Measurements from ENCODE around the gene PALLD.

PALLD gene

GRCh38 chr4:168637872-168638756, 141.3 kb downstream of the PALLD start:
- in situ Hi-C loops (cut with MboI; ENCODE audit: low sequenced_read_pairs), result no loop called here

DNA sequence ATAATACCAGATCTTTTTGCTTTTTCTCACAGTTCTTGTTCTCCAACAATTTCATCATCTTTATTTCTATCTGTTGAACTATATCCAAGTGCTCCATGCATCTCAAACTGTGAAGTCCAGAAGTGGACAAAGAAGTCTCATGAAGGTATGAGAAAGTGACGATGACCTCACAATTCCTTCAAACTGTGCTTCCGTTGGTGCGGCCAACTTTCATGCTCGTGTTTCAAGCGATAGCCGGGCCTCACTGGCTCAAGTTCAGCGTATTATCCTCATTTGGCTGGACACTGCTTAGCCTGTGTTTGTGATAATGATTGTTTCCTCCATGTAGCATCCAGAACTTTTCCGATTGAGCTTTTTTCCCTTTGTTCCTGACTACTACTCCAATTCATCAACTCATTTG, 143.1 kb downstream of the PALLD start:
- in situ Hi-C loops (cut with MboI; ENCODE audit: low sequenced_read_pairs), result no loop called here

GRCh38 chr4:168641811-168642140, 144.9 kb downstream of the PALLD start:
- in situ Hi-C loops (cut with MboI; ENCODE audit: low sequenced_read_pairs), result no loop called here

DNA sequence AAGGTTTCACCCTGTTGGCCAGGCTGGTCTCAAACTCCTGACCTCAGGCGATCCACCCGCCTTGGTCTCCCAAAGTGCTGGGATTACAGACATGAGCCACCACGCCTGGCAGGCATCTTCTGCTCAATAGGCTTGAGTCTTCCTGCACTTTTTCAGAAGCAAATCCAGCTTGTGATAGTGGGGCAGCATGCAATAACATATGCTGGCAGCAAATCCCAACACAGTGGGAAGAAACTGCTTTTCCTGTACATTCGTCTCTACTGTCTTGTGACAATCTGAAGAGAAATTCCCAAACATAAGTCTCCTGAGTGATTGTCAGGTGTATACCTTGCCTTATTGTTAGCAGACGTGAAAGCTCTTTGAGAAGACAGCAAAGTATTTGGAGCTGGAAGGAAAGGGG, 145.7 kb downstream of the PALLD start:
- in situ Hi-C loops (cut with MboI; ENCODE audit: low sequenced_read_pairs), result no loop called here

DNA sequence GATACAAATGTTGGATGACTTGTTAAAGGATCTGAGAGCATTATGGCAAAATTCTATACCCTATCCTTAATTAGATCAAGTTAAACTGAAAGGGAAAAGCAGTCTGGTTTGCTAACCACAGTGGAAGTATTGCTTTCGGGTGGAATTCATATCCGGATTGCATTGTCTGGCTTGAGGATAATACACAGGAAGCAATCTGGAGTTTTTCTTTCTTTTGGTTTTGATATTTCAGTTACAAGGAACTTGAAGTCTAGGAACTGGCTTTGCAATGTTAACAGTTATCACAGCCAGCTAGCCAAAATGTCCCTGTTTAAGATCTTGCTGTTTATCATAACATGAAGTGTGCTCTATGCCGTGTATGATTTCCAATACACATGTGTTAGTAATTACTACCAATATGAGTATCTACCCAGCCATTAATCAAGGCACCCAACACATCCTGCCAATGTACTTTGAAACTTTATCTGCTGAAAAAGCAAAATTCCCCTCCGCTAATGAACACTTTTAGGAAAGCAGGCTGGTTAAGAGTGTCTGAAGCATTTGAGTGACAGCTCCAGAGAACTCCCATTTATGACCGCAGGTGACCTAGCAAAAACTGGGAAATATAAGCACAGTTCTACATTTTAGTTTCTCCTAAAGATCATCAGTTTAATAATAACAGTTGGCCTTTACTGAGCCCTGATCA, 146.4 kb downstream of the PALLD start:
- in situ Hi-C loops (cut with MboI; ENCODE audit: low sequenced_read_pairs), result no loop called here

- in situ Hi-C loops (cut with MboI; ENCODE audit: low sequenced_read_pairs), result no loop called here
These were observed 146.9 kb downstream of the PALLD start for GRCh38 chr4:168643796-168644159.

GRCh38 chr4:168646001-168646768, 149.3 kb downstream of the PALLD start:
- in situ Hi-C loops (cut with MboI; ENCODE audit: low sequenced_read_pairs), result no loop called here

- in situ Hi-C loops (cut with MboI; ENCODE audit: low sequenced_read_pairs), result no loop called here
These were observed 151.0 kb downstream of the PALLD start for GRCh38 chr4:168647646-168648375.

GRCh38 chr4:168648494-168648893, 151.6 kb downstream of the PALLD start:
- in situ Hi-C loops (cut with MboI; ENCODE audit: low sequenced_read_pairs), result no loop called here

- in situ Hi-C loops (cut with MboI; ENCODE audit: low sequenced_read_pairs), result no loop called here
These were observed 152.1 kb downstream of the PALLD start for GRCh38 chr4:168648929-168649328.

GRCh38 chr4:168651374-168651773, 154.5 kb downstream of the PALLD start:
- in situ Hi-C loops (cut with MboI; ENCODE audit: low sequenced_read_pairs), result no loop called here

- in situ Hi-C loops (cut with MboI; ENCODE audit: low sequenced_read_pairs), result no loop called here
These were observed 155.0 kb downstream of the PALLD start for GRCh38 chr4:168651864-168652263.

- in situ Hi-C loops (cut with MboI; ENCODE audit: low sequenced_read_pairs), result no loop called here
These were observed 155.9 kb downstream of the PALLD start for GRCh38 chr4:168652755-168653154.

GRCh38 chr4:168654104-168654847, 157.4 kb downstream of the PALLD start:
- in situ Hi-C loops (cut with MboI; ENCODE audit: low sequenced_read_pairs), result no loop called here

GRCh38 chr4:168654848-168655174, 158.0 kb downstream of the PALLD start:
- in situ Hi-C loops (cut with MboI; ENCODE audit: low sequenced_read_pairs), result no loop called here

- in situ Hi-C loops (cut with MboI; ENCODE audit: low sequenced_read_pairs), result no loop called here
These were observed 158.3 kb downstream of the PALLD start for GRCh38 chr4:168655182-168655581.

DNA sequence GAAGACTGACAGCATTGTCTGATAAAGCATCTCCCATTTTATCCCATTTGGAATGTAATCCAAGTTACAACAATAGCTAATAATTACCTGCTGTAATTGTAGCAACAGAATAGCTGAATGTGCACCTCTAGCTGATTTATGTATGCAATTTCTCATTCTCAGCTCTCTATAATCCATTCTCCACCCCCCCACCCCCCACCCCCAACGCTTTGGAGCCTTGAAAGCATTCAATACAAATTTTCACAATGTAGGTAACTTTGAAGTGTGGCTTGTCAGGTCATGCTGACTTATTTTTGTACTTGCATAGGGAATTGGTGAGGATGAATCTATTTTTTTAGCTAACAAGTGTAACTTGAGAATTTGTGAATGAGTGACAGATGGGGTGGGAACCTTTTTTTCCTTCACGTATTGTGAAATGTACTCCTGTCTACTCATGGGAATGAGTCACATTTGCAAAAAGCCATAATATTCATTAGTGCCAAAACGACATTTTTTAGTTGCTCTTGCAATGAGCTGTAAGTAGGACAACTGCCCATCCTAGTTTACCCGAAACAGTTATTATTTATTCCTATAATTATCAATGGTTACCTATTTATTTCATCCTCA, 159.3 kb downstream of the PALLD start:
- in situ Hi-C loops (cut with MboI; ENCODE audit: low sequenced_read_pairs), result no loop called here

- in situ Hi-C loops (cut with MboI; ENCODE audit: low sequenced_read_pairs), result no loop called here
These were observed 160.2 kb downstream of the PALLD start for GRCh38 chr4:168656946-168657473.

DNA sequence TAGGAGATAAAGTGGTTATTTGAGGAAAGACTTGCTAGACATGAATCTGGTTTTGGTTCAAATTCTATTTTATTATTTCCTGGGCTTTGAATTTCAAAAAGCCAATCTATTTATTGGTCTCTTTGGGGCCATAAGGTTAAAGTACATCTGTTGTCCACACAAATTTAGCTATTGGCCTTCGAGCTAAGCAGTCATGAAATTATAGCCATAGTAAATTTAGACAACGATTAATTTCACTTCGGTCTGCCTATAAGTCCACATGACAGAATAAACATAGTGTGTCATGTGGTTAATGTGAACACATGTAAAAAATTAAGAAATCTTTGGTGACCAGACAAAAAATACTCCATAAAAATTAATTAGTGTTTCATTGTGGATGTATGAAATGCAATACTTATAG, 161.9 kb downstream of the PALLD start:
- in situ Hi-C loops (cut with MboI; ENCODE audit: low sequenced_read_pairs), result no loop called here

Measured in HL-60/S4 treated with phorbol 12-myristate 13-acetate at 8.2 ng/mL for 4 days and 3 days (cell line).